NCI-H2227 treated with DMSO at 0.1 percent for 48 hours (cell line): ENCODE results near the gene NDUFB11.
A peak's percentile ranks its signal among the peaks of the same experiment; 100 is the strongest.

Experiments used
- DNase-seq: peaks from one replicate; lab custom pipeline; 2025; lab: John Stamatoyannopoulos, UW

Gene NDUFB11

DNA sequence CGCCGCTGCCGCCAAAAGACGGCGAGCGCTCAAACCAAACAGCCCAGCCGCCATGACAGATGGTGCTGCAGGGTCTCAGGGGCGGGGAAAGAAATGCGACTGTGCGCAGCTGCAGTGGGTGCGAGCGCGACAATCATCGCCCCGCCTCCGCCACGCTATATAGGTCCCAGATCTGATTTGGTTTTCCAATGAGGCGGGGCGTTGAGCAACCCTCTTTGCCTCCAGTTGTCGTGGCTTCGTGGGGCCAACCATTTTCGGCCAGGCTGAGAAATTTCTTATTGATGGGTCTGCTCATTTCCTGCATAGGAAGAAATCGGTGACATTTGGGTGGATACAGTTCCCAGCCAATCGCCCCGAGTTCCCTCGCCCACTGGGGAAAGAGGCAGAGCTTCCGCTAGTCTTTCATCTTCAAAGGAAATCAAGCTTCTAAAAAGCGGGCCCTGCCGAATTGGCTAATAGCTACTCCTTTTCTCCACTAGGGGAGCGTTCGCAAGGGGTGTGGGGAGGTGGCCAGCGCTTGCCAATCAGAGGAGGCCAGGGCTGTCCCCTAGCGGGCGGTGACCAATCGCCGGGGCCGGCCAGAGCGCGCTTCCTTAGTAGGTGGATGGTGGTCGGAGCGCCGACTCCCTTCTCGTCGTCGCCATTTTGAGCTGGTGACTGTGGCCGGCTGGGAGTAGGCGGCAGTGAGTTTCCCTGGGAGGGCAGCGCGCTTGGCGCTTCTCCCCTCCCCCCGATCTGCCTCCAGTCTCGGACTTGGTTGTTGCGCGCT is at the start of gene NDUFB11, which contains the start of gene RBM10:
Gene NDUFB11 (minus strand): TSS at position 77 of the 769 bp plus-strand sequence. CDS start 23 bp downstream, at position 54.
Gene RBM10 (plus strand): TSS at position 596 of the 769 bp plus-strand sequence. CDS start 2,261 bp downstream, outside the sequence.
- peak; percentile 97 for DNase-seq

DNA sequence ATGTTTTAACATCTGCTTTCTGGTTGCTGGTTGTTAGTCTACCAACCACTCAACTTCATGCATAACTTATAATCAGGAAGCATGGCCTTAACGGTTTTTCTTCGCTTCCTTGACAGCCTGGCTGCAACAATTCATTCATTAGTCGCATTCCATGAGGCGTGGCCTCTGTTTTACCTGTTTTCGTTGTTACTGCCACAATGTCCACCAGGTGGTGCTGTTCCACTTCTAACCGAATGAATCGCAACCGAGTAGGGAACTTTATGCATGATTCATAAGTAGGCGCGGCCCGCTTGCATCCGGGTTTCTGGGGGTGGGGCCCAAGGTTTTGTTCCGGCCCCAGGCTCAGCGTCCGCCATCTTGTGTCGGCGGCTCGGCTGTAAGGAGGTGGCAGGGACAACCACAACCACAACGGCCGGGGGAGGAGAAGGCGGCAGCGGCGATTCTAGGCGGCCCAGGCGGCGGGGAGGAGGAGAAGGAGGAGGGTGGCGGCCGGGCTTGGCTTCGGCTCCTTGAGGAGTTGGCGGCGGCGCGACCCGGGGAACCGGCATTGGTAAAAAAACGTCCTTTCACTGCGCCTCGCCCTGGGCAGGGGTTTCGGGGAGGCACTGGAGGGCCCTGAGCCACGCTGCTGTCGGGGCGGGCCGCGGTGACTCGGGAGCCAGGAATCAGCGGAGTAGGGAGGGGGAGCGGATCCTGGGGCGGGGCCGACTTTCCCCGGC is 49.1 kb upstream of the NDUFB11 start, which contains the start of gene UBA1:
Gene UBA1 (plus strand): TSS at position 355 of the 719 bp plus-strand sequence. CDS start 4,974 bp downstream, outside the sequence.
- peak; percentile 98 for DNase-seq

DNA sequence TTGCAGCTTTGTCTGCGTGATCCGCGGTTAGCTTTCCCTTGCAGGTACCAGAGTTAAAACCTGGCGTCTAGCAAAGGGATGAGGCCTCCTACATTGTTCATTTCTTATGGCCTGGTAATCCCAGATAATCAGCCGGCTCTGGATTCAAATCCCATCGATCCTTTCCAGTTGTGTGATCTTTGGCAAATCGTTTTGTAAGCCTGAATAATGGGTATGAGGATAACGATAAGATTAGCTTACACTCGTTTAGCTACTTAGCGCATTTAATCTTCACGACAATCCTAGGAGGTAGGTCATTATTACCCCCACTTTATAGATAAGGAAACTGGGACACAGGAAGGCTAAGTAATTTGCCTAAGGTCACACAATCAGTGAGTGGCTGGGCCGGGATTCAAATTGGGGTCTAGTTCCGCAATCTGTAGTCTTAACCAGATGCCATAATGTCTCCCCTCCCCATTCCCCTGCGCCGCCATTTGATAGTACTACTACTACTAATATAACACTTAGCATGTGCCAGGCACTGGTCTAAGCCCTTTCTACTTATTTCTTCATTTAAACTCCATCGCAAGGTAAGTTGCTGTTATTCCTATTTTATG is 47.4 kb upstream of the NDUFB11 start:
- no peak for DNase-seq

DNA sequence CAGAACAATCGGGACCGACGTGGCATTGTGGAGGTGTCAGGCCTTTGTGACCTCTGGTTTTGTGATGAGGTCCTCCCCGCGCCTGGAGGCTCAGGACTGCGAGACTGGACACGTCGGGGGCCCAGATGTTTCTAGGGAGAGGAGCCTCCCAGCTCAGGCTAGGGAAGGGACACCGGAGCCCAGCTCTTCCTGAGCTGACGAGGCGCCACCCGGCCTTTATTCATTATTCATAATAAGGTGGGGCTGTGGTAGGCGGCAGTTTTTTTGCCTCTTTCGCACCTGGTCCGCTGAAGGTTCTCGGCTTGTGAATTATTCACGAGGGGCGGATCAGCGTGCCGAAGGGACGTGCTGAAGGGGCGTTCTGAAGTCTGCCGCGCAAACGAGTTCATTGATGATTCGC is 46.8 kb upstream of the NDUFB11 start:
- DNase-seq: peak; percentile 52

DNA sequence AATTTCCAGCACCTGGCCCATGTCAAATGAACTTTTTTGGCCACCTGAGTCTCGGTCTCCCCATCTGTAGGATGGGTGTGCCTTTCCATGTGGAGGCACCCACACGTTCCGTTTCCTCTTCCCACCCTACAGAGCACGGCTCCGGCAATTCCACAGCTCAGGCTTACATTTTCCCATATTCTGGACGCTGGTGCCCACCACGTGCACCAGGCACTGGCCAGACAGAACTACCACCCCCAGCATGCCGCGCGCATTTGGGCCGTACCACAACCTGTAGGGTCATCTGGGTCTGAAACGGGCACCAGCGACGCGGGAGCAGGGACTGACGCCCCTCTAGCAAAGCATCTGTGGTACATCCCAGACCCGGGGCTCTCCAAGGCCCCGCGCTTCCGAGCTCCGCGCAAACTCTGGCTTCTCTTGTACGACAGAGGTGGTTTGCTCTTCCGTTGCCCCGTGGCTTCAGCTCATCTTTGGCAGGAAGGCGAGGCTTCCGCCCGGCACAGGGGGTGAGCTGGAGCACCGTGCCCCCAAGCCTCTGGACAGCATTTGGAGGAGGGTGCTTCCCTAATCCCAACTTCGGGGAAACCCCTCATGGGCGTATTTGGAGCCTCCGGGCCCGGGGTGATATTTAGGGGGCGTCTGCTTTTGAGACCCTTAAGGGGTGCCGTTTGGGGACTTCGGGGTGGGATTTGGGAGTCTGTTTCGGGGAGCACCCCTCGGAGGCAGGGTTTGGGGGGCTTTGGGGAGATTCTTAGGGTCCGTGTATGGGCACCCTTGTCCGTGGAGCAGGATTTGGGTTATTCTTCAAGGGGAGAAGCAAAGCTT is 46.2 kb upstream of the NDUFB11 start:
- peak; percentile 97 for DNase-seq

DNA sequence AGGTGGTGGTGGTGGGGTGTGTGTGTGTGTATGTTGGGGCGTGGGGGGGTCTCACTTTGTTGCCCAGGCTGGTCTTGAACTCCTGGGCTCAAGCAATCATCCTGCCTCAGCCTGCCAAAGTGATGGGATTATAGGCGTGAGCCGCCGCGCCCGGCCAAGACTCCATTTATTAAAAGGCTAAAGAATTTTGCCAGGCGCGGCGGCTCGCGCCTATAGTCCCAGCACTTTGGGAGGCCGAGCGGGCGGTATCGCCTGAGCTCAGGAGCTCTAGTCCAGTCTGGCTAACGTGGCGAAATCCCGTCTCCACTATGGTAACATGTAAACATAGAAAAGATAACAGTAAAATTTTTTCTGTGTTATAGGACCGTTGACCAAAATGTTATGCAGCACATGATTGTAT is 45.4 kb upstream of the NDUFB11 start:
- DNase-seq: no peak

DNA sequence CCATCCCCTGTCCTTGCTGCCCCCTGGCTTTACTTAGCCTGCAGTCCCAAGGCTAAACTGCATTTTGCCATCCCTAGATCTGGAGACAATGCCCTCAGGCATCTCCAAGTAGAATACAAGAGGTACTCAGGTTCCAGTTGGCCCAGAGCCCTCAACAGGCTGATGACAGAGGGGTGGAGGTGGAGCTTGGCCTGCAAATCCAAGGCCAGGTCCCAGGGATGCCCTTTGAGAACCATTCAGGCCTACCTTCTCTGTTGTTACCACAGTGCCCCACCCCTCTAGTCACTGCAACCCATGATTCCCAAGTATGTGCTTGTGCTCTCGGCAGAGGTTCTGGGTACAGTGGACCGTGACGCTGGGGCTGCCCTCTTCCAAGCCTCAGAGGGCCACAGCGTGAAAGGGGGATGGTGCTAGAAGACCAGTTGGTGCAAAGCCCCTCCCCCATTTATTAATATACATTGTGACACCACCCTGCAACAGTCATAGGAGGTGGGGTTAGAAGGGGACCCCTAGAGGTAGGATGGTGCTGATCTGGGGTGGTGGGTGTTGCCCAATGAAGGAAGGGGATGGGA is 42.7 kb upstream of the NDUFB11 start:
- no peak for DNase-seq

DNA sequence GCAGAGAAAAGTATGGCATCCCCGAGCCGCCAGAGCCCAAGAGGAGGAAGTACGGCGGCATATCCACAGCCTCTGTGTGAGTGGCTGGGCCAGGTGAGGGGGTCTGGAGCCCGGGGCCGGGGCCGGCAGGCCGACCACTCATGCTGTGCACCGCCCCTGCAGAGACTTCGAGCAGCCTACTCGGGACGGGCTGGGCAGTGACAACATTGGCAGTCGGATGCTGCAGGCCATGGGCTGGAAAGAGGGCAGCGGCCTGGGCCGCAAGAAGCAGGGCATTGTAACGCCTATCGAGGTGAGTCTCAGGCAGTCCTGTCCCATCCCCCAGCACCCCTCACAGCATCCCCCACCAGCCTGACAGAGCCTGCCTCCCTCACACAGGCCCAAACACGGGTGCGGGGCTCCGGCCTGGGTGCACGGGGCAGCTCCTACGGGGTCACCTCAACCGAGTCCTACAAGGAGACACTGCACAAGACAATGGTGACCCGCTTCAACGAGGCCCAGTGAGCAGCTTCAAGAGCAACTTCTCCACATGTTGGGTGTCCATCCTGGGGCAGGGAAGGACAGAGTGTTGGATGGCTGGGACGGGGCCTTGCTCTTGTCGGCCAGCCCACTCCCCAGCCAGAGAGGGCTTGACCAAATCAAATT is 41.7 kb upstream of the NDUFB11 start:
- DNase-seq: no peak

DNA sequence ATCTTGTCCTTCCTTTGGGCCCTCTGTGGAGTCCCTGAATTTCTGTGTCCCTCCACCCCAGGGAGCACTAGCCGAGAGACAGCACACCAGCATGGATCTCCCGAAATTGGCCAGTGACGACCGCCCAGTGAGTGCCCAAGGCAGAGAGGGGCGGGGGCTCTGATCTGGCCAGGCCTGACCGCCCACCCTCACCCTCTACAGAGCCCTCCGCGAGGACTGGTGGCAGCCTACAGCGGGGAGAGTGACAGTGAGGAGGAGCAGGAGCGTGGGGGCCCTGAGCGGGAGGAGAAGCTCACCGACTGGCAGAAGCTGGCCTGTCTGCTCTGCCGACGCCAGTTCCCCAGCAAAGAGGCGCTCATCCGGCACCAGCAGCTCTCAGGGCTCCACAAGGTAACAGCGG is 40.7 kb upstream of the NDUFB11 start:
- DNase-seq: no peak

DNA sequence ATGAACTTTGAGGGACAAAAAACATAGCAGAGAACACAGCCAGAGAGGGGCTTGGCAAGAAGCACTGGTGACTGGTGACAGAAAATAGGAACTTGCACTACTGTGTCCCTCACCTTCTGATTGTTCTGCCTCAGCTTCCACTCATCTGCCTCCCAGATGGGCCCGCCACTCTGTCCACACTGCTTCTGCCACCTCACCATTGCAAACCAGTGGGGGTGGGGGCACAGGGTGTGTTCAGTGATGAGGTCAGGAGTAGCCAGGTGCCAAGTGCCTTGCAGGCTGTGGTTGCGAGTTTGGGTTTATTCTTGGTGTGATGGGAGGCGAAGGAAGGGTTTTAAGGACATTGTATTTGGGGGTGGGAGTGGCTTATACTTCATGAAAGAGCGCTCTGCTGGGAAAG is 40.0 kb upstream of the NDUFB11 start:
- DNase-seq: no peak

DNA sequence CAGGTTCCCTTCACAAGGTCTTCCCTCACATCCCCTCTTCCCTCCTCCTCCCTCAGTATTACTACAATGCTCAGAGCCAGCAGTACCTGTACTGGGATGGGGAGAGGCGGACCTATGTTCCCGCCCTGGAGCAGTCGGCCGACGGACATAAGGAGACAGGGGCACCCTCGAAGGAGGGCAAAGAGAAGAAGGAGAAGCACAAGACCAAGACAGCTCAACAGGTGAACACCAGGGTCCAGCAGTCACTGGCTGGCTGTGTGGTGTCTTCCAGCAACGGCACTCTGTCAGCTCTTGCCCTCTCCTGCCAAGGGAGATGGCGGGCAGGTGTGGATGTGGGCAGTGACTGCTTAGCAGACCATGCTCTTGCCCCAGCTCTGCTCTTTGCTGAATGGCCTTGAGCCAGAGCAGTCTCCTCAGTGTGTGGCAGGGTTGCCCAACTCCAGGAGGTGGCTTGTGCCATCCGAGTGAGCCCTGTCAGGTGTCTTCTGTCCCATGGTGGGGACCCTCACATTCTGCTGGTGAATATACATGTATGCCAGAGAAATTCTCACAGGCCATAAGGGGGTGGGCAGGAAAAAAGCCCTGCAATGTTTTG is 37.7 kb upstream of the NDUFB11 start:
- DNase-seq: no peak

DNA sequence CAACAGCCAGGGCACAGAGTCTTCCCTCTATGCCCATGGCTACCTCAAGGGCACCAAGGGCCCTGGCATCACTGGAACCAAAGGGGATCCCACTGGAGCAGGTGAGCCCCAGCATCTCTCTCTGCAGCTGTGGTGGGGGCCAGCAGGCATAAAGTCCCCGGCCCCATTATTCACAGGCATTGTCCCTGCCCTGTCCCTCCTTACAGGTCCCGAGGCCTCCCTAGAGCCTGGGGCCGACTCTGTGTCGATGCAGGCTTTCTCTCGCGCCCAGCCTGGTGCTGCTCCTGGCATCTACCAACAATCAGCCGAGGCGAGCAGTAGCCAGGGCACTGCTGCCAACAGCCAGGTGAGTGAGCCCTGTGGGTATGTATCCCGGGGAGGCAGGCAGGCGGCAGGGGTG is 36.8 kb upstream of the NDUFB11 start:
- DNase-seq: no peak

DNA sequence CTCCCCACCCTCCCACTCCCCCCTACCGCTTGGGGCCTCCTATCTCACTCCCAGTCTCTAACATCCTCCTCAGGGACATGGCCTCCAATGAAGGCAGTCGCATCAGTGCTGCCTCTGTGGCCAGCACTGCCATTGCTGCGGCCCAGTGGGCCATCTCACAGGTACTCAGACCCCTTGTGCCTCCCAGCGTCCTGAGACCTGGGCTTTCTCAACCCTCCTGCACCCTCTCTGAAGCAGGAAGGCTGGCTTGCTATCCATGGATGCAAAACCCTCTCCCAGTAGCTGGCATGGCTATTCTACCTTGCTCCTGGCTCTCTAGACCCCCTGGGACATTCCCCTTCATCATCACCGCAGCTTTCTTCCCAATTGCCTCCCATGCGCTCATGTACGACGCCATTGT is 35.8 kb upstream of the NDUFB11 start:
- DNase-seq: no peak

DNA sequence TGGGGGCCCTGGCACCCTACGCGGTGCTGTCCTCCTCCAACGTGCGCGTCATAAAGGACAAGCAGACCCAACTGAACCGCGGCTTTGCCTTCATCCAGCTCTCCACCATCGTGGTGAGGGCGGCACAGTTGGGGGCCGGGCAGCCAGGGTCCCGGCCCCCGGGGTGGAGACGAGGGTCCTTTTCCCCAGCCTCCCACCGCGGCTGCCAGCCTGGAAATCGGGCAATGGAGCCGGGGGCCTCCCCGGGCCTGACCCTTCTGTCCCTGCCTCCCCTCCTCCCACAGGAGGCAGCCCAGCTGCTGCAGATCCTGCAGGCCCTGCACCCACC is 35.4 kb upstream of the NDUFB11 start:
- no peak for DNase-seq

DNA sequence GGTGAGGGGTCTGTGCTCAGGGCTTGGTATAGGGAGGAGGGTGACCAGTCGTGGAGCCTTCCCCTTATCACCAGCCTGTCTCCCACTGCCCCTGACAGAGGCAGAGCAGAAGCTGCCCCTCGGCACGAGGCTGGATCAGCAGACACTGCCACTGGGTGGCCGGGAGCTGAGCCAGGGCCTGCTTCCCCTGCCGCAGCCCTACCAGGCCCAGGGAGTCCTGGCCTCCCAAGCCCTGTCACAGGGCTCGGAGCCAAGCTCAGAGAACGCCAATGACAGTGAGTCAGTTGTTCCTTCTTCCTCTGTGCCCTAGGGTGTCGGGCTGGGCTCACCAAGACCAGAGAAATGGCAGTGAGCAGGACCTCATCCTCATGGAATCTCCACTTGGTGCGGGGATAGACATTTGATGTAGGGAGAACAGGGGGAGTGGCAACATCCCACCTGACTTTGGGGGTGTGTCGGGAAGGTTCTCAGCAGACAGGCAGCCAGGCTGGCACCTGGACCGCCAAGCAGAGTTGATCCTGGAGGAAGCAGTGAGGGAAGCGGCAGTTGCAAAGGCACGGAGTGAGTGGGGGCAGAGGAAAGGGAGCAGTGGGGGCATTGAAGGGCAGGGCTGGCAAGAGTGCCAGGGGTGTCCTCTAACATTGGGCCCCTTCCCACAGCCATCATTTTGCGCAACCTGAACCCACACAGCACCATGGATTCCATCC is 34.9 kb upstream of the NDUFB11 start:
- no peak for DNase-seq

DNA sequence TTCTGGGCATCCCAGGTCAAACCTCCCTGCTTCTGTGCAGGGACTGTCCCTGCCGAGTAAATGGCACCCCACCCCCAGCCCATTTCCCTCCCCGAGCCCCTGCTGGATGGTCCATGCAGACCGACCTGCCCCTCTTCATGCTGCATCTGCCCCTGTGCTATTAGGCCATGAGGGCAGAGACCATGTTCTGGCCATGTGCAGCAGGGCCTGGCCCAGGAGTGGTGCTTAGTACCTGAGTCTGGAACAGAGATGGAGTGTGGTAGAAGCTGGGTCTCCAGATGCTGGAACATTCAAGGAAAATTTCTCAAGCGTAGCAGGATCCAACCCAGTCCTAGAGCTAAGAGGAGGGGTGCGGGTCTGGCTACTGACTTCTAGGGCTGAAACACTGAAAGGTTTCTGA is 33.8 kb upstream of the NDUFB11 start:
- no peak for DNase-seq

DNA sequence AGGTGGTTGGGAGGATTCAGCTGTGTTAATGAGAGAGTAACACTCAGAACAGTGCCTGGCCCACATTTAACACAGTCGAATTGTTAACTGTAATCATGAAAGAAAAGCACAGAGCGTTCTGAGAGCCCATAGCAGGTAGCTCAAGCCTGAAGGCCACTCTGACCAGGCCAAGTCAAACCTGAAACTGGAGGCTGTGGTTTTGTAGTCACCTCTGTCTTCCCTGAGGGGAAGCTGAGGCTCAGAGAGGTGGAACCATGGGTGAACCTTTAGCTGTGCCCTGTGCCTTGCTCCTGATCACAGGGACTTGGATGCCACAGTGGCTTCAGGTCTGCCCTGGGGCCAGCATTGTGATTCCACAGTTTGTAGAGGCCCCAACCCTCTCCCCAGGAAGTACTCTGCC is 32.6 kb upstream of the NDUFB11 start:
- no peak for DNase-seq

DNA sequence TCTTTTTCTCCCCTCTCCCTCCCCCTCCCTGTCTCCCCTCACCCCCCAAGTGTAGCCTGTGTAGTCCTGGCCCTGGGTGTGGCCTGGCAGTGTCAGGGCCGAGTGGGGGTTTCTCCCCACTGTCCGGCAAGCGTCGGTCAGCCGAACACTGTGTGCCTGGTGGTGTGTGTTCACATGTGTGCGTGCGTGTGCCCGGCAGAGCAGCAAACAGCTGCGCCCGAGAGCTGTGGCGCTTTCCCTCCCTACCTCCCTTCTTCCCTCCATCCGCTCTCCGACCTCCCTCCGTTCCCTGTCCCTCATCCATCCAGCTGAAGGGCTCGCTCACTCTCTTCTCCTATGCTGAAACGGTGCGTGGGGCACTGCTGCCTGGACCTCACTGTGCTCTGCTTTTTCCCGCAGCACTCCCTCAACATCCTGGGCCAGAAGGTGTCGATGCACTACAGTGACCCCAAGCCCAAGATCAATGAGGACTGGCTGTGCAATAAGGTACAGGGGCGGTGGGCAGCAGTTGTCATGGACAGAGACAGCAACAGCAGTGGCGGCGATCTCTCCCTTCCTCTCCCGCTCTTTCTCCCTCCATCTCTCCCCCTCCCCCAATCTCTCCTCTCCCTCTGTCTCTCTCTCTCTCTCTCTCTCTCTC is 31.7 kb upstream of the NDUFB11 start:
- no peak for DNase-seq

DNA sequence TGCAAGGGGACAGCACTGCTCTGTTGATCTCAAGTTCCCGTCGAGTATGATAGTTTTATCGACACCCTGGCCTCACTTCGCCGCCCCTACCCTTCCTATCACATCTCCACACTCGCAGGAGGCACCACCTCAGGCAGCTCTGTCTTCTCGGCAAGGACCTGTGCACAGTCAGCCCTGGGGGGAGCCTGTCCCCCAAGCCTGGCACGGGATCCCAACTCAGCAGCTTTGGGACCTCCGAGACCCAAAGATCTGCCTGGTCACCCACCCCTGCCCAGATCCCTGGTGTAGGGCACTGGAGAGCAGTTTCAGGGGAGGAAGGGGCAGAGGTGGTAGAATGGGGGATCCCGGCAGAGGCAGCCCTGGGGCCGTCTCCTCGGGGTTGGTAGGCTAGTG is 31.1 kb upstream of the NDUFB11 start:
- no peak for DNase-seq
